Left kidney (tissue), 2 donors: ENCODE data around the gene RBM12. TPM values are rescaled to one million over a fixed set of nuclear protein-coding genes. Genes with fewer than 3 reads are reported as not detected.

ENCODE experiments used
- DNase-seq: peaks from one replicate; pipeline ENCODE4 v3.0.0-alpha.2; 2013
- polyA plus RNA-seq: library from polyadenylated mRNA; unstranded; fragments of 120-200 nt; gene quantifications from one replicate; pipeline ENCODE4 v1.2.1, GENCODE V29; 2013; ENCODE audit not compliant: insufficient read length

The RBM12 gene
- polyA plus RNA-seq, 1 donor: 104 TPM

DNA sequence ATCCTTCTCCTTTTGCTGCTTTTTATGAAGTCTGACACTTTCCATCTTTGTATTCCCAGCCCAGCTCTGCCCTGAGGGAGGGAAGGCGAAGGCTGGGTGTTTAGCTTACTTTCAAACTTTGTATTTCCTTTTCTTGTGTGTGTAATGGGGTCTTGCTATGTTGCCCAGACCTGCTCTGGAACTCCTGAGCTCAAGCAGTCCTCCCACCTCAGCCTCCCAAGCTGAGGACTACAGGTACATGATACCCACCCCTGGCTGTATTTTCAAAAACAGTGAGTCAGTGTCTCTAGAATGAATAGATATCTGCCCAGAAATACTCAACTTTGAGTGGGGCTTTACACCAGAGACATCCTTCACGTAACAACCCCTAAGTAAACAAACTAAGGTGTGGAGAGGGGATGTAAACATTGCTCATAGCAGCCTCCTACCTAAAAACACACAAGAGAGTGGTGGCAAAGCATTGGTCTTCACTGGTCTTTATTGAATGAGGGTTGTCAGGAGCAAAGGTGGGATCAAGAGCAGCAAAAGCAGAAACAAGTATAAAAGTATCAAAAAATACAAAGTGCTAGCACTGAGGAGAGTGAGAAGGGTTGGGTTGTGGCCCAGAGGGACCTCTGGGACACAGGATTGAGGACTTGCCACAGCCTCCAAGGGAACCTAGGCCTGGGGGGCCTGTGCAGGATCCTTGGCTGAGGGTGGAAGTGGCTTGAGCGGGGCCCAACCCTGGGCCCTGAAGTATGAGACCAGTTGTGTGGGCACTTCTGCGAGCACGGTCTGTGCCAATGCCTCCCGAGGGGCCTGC is 38.9 kb downstream of the RBM12 start:
- DNase-seq: no peak

DNA sequence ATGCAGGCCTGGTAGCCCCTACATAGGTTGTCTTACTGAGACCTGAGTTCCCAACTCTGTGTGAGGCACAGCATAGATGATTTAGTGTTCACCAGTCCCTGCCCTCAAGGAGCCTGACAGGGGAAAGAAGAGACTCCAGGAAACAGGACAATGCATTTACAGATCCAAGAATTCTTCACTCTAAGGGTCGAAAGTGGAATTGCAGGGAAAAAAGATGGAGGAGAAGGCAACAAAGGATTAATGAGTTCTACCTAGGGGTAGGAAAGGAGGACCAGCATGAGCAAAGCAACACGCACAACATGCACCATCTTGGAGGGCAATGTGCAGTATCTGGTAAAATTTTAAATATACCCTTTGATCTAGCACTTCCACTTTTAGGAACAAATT is 43.1 kb downstream of the RBM12 start:
- no peak for DNase-seq

DNA sequence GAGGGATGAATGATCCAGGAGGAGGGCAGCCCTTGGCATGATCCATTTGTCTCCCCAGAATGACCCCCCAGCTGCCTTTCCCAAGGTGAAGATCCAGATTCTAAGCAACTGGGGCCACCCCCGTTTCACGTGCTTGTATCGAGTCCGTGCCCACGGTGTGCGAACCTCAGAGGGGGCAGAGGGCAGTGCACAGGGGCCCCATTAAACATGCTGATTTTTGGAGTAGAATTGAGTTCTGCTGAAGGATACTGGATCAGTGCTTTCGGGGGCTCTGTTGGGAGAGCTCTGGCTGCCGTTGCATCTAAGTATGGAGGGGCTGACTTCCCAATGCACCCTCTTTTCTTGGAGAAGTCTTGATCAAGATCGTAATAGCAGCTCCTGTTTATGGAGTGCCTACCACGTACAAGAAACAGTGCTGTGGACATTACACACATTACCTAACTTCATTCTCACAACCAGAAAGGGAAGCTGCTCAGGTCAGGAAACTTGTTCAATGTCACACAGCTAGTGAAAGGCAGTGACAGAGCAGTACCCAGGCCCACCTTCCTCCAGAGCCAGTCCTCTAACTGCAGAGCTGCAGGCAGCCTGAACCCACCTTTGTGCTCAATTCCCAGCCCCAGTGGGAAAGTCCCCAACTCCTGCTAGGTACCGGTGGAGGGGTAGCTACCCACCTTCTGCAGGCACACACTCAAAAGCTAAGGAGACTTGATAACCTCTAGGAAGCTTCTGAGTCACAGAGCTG is 43.7 kb downstream of the RBM12 start:
- no peak for DNase-seq

DNA sequence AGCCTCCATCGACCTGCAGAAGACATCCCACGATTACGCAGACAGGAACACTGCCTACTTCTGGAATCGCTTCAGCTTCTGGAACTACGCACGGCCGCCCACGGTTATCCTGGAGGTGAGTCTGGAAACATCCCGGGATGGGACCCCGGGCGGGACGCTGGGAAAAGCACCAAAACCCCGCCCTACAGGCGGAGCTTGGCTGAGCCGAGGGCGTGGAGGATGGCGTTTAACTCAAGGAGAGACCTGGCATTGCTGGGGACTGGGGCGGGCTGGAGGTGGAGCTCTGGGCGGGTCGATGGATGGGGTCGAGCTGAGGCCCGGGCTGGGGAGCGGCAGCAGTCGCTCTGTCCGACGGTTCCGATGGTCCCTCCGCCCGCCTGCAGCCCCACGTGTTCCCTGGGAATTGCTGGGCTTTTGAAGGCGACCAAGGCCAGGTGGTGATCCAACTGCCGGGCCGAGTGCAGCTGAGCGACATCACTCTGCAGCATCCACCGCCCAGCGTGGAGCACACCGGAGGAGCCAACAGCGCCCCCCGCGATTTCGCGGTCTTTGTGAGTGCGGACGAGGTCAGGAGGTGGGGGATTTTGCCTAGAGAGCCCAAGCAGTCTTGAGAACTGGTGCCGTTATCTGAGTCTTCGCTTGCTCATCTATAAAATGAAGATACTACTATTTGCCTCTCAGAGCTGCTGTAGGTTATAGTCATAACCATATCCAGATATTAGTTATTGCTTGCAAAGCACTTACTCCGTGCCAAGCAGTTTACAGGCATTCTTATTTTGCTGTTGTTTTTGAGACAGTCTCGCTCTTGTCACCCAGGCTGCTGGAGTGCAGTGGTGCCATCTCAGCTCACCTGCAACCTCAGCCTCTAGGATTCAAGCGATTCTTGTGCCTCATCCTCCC is 45.3 kb downstream of the RBM12 start:
- DNase-seq: peak; percentile 69

DNA sequence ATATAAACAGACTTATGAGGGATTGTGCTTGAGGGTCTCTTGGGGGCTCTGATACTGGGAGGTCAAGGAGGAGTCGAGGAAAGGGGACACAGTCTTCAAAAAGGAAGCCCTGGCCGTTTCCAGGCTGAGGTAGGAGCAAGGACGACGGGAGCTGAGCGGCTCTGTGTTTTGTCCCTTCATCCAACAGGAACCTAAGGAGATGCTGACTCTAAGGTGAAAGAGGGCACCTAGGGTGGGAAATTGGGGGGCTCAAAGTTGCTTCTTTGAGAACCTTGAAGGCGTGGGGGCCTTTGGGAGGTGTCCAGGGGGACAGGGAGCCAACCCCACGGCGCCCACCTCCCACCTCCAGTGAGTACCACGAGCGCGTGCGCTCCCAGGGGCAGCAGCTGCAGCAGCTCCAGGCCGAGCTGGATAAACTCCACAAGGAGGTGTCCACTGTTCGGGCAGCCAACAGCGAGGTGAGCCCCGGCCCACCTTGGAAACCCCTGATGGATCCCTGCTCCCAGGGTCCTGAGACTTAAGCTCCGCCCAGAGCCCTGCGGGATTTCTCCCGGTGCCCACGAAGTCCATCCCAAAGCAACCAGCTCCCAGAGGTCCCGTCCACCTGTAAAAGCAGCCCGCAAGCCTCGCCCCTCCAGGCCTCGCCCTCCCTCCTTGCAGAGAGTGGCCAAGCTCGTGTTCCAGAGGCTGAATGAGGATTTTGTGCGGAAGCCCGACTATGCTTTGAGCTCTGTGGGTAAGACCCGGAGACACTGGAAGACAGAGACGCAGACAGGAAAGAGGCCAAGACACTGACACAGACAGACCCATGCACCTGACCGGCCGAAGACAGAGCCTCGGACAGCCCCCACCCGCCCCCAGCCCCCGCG is 46.2 kb downstream of the RBM12 start:
- DNase-seq: no peak

DNA sequence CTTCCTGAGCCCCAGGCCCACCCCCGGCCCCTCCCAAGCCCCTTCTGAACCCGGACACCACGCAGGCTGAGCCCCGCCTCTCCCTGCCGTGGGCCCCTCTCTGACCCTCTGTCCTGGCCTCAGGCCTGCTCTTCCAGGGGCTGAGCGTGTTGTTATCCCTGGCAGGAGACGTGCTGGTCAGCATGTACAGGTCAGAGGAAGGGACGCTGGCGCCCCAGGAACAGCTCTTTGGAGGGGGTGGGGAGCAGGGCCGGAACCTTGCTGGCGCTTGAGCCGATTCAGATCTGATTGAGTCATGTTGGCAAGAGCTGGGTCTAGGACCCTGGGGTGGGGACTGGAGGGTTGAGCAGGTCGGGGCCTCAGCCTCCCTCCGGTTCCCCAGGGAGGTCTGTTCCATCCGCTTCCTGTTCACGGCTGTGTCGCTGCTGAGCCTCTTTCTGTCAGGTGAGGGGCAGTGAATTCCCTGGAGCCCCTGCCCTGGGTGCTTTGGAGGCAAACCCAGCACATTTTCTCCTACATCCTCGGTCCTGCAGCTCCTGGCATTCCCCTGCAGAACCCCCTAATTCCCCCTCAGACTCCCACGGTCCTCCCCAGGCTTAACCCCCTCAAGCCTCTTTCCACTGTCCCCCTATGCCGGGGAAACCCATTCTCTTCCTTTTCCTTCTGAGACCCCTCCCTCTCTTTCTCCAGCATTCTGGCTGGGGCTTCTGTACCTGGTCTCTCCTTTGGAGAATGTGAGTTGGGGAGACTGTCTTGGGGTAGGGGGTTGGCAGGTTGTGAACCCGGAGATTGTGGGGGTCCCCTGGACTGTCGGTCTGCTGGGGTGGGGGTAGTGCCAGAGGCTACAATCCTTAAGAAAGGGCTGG is 47.1 kb downstream of the RBM12 start:
- no peak for DNase-seq

DNA sequence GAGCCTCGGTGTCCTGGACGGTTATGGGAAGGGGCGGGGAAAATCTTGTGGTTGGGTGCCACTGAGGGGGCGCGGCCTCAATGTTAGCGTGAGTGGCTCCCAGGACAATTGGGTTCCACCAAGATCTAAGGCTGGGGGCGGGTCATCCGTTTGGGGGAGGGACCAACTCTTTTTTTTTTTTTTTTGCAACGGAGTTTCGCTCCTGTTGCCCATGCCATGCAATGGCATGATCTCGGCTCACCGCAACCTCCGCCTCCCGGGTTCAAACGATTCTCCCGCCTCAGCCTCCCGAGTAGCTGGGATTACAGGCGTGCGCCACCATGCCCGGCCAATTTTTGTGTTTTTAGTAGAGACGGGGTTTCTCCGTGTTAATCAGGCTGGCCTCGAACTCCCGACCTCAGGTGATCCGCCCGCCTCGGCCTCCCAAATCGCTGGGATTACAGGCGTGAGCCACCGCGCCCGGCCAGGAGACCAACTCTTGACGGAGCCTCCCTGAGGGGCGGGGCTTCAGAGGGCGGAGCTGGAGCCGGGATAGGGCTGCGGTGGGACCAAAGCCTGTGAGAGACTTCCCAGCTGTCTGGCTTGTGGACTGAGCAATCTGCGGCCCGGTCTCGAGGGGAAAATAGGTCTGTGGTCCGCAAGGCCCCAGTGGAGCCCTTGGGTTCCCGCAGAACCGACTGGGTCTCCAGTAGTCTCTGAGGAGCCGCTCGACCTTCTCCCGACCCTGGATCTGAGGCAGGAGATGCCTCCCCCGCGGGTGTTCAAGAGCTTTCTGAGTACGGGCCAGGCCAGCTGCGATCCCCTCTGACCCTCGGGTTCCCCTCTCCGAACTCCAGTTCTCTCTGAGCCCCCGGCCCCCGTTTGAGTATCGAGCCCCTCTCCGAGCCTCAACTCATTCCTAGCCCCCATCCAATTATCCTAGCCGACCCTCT is 48.0 kb downstream of the RBM12 start:
- DNase-seq: peak; percentile 72

DNA sequence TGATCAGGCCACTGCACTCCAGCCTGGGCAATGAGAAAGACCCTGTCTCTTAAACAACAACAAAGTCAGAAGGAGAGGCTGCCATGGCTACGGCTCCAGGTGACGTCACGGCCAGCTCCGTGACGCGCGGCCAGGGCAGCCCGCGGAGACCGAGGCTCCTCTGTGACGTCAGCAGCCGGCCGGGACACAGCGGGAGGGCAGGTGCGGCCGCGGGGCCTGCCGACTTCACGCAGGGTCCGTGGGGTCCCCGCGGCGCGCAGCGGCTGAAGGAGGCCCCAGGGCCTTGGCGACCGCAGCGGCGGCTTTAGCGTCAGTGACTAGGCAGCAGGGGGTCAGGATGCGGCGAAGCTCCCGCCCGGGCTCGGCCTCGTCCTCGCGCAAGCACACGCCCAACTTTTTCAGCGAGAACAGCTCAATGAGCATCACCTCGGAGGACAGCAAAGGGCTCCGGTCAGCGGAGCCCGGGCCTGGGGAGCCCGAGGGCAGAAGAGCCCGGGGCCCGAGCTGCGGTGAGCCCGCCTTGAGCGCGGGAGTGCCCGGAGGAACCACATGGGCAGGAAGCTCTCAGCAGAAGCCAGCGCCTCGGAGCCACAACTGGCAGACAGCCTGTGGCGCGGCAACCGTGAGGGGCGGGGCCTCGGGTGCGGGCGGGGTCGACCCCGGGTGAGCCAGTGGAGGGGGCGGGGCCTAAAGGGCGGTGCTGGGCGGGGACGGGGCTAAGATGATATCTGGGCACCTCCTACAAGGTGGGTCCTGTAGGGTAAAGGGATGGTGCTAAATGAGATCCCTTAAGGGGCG is 48.8 kb downstream of the RBM12 start, which contains the start of gene SPAG4:
Gene SPAG4 (plus strand): TSS at position 163 of the 798 bp plus-strand sequence. CDS start 175 bp downstream, at position 338.
- peak; percentile 97 for DNase-seq

DNA sequence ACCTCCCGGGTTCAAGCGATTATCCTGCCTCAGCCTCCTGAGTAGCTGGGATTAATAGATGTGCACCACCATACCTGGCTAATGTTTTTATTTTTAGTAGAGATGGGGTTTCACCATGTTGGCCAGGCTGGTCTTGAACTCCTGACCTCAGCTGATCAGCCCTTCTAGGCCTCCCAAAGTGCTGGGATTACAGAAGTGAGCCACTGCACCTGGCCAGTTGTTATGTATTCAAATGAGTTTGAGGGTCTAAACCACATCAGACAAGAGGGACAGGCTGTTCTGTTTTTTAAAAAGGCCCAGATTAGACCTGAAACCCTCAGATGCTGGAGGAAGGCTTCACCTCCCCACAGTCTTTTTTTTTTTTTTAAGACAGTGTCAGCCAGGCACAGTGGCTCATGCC is 53.2 kb downstream of the RBM12 start:
- no peak for DNase-seq

DNA sequence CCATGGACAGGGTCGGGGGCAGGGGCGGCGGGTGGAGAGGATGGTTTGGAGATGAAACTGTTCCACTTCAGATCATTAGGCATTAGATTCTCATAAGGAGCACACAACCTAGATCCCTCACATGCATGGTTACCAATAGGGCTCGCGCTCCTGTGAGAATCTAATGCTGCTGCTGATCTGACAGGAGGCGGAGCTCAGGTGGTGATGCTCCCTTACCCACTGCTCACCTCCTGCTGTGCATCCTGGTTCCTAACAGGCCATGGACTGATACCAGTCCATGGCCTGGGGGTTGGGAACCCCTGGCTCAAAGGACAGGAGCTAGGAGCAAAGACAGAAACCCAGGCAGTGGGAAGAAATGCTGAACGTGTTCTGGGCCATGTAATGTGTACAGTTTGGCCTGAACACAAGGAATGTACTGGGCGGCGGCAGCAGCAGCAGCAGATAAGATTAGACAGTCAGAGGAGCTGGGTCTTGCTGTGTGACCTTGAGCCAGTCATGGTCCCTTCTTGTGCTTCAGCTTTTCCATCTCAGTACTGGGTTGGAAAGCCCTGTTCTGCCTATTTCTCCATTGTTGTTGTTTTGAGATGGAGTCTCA is 53.8 kb downstream of the RBM12 start:
- DNase-seq: no peak

DNA sequence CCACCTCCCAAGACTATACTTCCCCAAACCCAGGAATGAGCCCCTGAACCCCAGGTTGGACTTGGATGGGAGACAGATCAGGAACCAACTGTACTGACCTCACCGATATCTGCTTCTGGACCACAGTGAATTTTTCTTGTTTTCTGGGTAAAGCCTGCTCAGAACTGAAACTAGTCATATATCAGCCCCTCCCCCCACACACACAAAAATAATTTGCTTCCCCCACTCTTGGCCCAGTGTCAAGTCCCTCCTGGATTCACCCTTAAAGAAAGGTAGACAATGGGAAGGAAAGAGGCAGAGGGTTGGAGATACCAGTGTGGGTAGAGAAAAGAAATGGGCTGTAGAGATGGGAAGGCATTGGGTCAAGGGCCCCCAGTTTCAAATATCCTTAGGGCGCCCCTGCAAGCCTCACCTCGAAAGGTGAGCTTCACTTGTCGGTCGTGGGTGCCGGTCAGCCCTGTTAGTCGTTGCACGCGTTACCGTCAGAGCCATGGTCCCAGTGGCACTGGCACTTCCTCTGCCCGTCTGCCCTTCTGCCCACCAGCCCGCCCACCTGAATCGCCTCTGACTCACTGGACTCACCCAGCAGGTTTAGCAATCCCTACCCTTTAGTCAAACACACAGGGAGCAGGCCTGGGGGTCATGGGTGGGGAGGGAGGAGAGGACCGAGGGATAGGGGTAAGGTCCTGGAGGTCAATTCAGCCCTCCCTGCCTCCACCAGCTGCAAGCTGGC is 57.5 kb downstream of the RBM12 start:
- no peak for DNase-seq

DNA sequence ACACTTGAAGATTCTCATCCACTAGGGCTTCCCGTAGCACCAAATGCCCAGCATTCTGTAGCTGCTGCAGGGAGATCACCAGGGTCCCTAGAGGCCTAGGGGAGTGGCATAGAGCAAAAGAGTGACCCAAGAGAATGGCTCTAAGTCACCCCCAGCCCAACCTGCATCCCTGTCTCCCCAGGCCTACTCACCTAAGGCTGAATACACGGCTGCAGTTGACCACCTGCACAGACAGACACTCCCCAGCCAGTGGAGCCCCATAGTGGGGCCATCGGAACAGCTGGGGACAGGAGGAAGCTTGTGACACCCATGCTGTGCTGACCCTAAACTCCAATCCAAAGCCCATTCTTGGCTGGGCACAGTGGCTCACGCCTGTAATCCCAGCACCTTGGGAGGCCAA is 58.6 kb downstream of the RBM12 start:
- DNase-seq: no peak

DNA sequence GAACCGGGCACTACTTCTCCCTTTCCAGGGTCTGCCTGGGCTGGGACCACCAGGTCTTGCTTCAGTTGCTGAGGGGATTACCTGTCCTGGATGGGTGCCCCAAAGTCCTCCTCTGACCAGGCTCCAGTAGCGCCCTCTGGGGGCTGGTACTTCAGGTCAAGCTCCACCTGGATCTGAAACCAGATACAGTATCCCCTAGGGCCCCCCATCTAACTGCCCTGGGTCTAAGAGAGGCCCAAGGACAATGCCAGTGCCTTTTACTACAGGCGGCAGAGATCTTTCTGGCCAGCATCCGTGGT is 60.3 kb downstream of the RBM12 start:
- DNase-seq: no peak

DNA sequence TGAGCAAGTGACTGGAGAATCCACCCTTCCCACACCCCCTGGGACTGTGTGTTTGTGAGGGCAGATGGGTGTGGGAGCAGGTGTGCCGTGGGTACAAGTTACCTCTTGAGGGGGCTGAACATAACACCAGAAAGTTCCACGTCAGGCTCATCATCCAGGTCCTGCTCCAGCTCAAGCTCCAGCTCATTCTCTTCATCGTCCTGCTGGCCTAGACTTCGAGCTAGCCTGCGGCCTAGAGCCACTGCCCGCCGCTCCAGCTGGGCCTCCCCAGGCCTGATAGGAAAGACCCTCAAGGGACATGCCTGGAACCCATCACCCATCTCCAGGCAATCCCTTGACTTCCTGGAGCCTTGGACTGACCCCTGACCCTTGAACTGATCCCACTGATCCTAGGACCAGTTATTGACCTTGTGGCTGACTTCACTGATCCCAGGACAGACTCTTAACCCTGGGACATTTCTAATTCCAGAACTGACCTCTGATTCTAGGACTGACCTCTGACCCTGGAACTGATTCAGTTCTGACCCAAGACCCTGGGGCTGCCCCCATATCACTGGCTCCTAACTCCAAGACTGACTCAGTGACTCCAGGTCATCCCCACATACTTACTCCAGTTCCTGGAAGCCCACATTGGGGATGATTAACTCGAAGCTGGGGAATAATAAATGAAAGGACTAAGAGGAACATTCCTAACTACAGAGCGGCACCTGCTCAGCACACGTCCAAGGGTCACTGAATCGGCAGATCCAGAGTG is 60.8 kb downstream of the RBM12 start:
- no peak for DNase-seq

DNA sequence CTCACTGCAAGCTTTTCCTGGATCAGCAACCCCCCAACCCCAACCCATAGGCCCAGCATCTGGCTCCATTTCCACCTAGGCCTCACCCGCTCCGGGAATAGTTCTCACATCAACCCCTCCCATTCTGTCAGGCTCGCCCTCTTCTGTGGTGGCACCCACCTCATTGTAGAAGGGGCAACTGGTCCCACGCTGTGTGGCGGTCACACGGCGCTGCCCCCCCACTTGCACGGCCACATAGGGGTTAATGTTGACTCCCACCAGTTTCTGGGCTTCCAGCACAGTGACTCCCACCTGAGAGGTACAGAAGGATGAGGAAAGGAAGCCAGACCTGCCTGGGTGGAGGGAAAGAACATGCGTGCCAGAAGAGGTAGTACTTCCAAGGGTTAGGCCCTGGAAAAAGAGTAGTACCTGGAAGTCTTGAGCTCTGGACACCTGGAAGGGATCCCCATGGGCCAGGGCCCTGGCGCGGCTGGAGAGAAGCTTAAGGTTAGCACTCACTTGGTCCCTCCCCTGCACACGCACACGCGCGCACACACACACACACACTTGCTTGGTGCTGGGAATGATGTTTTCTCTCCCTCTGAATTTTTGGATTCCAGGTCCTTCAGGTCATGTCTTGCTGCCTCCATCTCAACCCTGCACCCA is 61.7 kb downstream of the RBM12 start:
- no peak for DNase-seq

DNA sequence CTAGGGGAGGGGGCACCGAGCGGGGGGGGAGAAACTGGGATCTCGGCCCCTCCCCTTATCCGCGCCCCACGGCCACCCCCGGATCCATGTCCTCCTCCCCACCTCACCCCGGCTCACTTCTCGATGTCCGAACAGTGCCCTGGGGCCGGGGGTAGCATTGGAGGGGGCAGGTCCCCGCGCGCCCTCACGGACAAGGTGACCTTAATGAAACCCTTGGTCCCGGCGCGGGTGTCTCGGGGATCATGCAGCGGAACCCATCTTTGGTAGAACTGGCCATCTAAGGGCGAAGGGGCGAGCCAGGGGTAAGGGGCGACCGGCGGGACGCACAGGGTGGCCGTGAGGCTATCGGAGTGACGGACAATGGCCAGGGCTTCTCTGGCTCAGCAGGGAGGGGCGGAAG is 62.7 kb downstream of the RBM12 start:
- DNase-seq: no peak
